HEK293 (cell line): ENCODE measurements around the gene MSI1.

ENCODE experiments used
- ATF2 ChIP-seq: fragments of 450-650 bp; formaldehyde crosslinking; IDR thresholded peaks from 2 replicates; pipeline ENCODE4 v1.5.1; 2016; ENCODE audit warnings: missing biosample characterization, missing genetic modification characterization, low read depth
- KLF7 ChIP-seq: fragments of 450-650 bp; formaldehyde crosslinking; IDR thresholded peaks from 2 replicates; pipeline ENCODE4 v1.5.1; 2016; ENCODE audit warnings: missing biosample characterization, missing genetic modification characterization, borderline replicate concordance
- KLF9 ChIP-seq: fragments of 450-650 bp; formaldehyde crosslinking; IDR thresholded peaks from 2 replicates; pipeline ENCODE4 v1.5.1; 2016; ENCODE audit warnings: missing biosample characterization, missing genetic modification characterization, low read depth
- PRDM2 ChIP-seq: fragments of 450-650 bp; formaldehyde crosslinking; IDR thresholded peaks from 2 replicates; pipeline ENCODE4 v1.5.1; 2016; ENCODE audit warnings: missing biosample characterization, missing genetic modification characterization, borderline replicate concordance
- RBAK ChIP-seq: fragments of 450-650 bp; formaldehyde crosslinking; IDR thresholded peaks from 2 replicates; pipeline ENCODE4 v1.5.1; 2016; ENCODE audit warnings: missing biosample characterization, missing genetic modification characterization
- TCF7L2 ChIP-seq: IDR thresholded peaks from 2 replicates; pipeline ENCODE4 v1.6.1; 2011; ENCODE audit warnings: low read depth, mild to moderate bottlenecking, inconsistent platforms, low read length, moderate library complexity, borderline replicate concordance
- WT1 ChIP-seq: fragments of 450-650 bp; formaldehyde crosslinking; IDR thresholded peaks from 2 replicates; pipeline ENCODE4 v1.5.1; 2016; ENCODE audit warnings: missing biosample characterization, missing genetic modification characterization
- ZBTB11 ChIP-seq: fragments of 450-650 bp; formaldehyde crosslinking; conservative IDR thresholded peaks from 2 replicates; pipeline ENCODE4 v1.5.1; 2016; ENCODE audit warnings: low read depth, missing biosample characterization, missing genetic modification characterization
- ZNF114 ChIP-seq: fragments of 450-650 bp; formaldehyde crosslinking; IDR thresholded peaks from 2 replicates; pipeline ENCODE4 v1.5.0; 2017; ENCODE audit warnings: missing biosample characterization, missing genetic modification characterization
- ZNF132 ChIP-seq: fragments of 450-650 bp; formaldehyde crosslinking; IDR thresholded peaks from 2 replicates; pipeline ENCODE4 v1.5.1; 2017; ENCODE audit warnings: missing biosample characterization, missing genetic modification characterization, borderline replicate concordance
- ZNF133 ChIP-seq: fragments of 450-650 bp; formaldehyde crosslinking; IDR thresholded peaks from 2 replicates; pipeline ENCODE4 v1.5.1; 2016; ENCODE audit warnings: missing biosample characterization, missing genetic modification characterization
- ZNF169 ChIP-seq: fragments of 450-650 bp; formaldehyde crosslinking; IDR thresholded peaks from 2 replicates; pipeline ENCODE4 v1.5.1; 2016; ENCODE audit warnings: missing biosample characterization, missing genetic modification characterization
- ZNF175 ChIP-seq: fragments of 450-650 bp; formaldehyde crosslinking; IDR thresholded peaks from 2 replicates; pipeline ENCODE4 v1.5.1; 2016; ENCODE audit warnings: missing biosample characterization, missing genetic modification characterization
- ZNF202 ChIP-seq: fragments of 450-650 bp; formaldehyde crosslinking; IDR thresholded peaks from 2 replicates; pipeline ENCODE4 v1.5.1; 2016; ENCODE audit warnings: missing biosample characterization, missing genetic modification characterization, borderline replicate concordance
- ZNF211 ChIP-seq: fragments of 450-650 bp; formaldehyde crosslinking; IDR thresholded peaks from 2 replicates; pipeline ENCODE4 v1.5.1; 2016; ENCODE audit warnings: low read depth, missing biosample characterization, missing genetic modification characterization
- ZNF221 ChIP-seq: fragments of 450-650 bp; formaldehyde crosslinking; IDR thresholded peaks from 2 replicates; pipeline ENCODE4 v1.5.1; 2017; ENCODE audit warnings: missing biosample characterization, missing genetic modification characterization, borderline replicate concordance
- ZNF239 ChIP-seq: fragments of 450-650 bp; formaldehyde crosslinking; IDR thresholded peaks from 2 replicates; pipeline ENCODE4 v1.5.1; 2016; ENCODE audit warnings: missing biosample characterization, missing genetic modification characterization
- ZNF292 ChIP-seq: fragments of 450-650 bp; formaldehyde crosslinking; IDR thresholded peaks from 2 replicates; pipeline ENCODE4 v1.5.1; 2016; ENCODE audit warnings: low read depth, missing biosample characterization, missing genetic modification characterization, borderline replicate concordance
- ZNF354C ChIP-seq: fragments of 450-650 bp; formaldehyde crosslinking; IDR thresholded peaks from 2 replicates; pipeline ENCODE4 v1.5.1; 2016; ENCODE audit warnings: missing biosample characterization, missing genetic modification characterization, low read depth, borderline replicate concordance
- ZNF404 ChIP-seq: fragments of 450-650 bp; formaldehyde crosslinking; IDR thresholded peaks from 2 replicates; pipeline ENCODE4 v1.5.1; 2017; ENCODE audit warnings: missing biosample characterization, missing genetic modification characterization
- ZNF510 ChIP-seq: fragments of 450-650 bp; formaldehyde crosslinking; IDR thresholded peaks from 2 replicates; pipeline ENCODE4 v1.5.1; 2018; ENCODE audit warnings: mild to moderate bottlenecking, missing genetic modification characterization, missing biosample characterization; ENCODE audit not compliant: insufficient replicate concordance
- ZNF585B ChIP-seq: fragments of 450-650 bp; formaldehyde crosslinking; IDR thresholded peaks from 2 replicates; pipeline ENCODE4 v1.5.1; 2016; ENCODE audit warnings: missing biosample characterization, missing genetic modification characterization
- ZNF626 ChIP-seq: fragments of 450-650 bp; sonication (Bioruptor Pico); formaldehyde crosslinking; IDR thresholded peaks from 2 replicates; pipeline ENCODE4 v1.5.1; 2018; ENCODE audit warnings: missing biosample characterization, missing genetic modification characterization, inconsistent platforms
- ZNF654 ChIP-seq: fragments of 450-650 bp; formaldehyde crosslinking; IDR thresholded peaks from 2 replicates; pipeline ENCODE4 v1.5.1; 2016; ENCODE audit warnings: low read depth, missing biosample characterization, missing genetic modification characterization
- ZNF677 ChIP-seq: fragments of 450-650 bp; IDR thresholded peaks from 2 replicates; pipeline ENCODE4 v1.5.0; 2018; ENCODE audit warnings: missing biosample characterization, mild to moderate bottlenecking, missing genetic modification characterization, moderate library complexity
- ZNF704 ChIP-seq: fragments of 450-650 bp; formaldehyde crosslinking; IDR thresholded peaks from 2 replicates; pipeline ENCODE4 v1.5.1; 2016; ENCODE audit warnings: missing biosample characterization, missing genetic modification characterization
- ZNF76 ChIP-seq: fragments of 450-650 bp; formaldehyde crosslinking; IDR thresholded peaks from 2 replicates; pipeline ENCODE4; 2016; ENCODE audit warnings: low read depth, missing biosample characterization, missing genetic modification characterization, borderline replicate concordance
- ZNF843 ChIP-seq: fragments of 450-650 bp; formaldehyde crosslinking; IDR thresholded peaks from 2 replicates; pipeline ENCODE4 v1.5.1; 2016; ENCODE audit warnings: missing biosample characterization, missing genetic modification characterization

The MSI1 gene

GRCh38 chr12:120292661-120293531, 76.1 kb downstream of the MSI1 start, which contains the start of gene RNU4-1 (continued):
- TF ChIP-seq ZNF354C (tag by site-specific recombination): no peak
- TF ChIP-seq ZNF211 (tag by site-specific recombination): no peak
- no peak for TF ChIP-seq TCF7L2
- peak; percentile 29; the same call in 1 of the 2 replicates for TF ChIP-seq ATF2 (tag by site-specific recombination)
- TF ChIP-seq ZNF510 (tag by site-specific recombination): no peak
- TF ChIP-seq ZNF704 (tag by site-specific recombination): no peak
- TF ChIP-seq KLF9: peak; percentile 71; the same call in 1 of the 2 replicates
- TF ChIP-seq ZNF169: no peak
- no peak for TF ChIP-seq WT1 (tag by site-specific recombination)
- no peak for TF ChIP-seq KLF7
- no peak for TF ChIP-seq RBAK (tag by site-specific recombination)
- no peak for TF ChIP-seq ZNF654 (tag by site-specific recombination)
- no peak for TF ChIP-seq ZNF175 (tag by site-specific recombination)
- TF ChIP-seq ZNF292 (tag by site-specific recombination): no peak
- TF ChIP-seq ZBTB11 (tag by site-specific recombination): no peak
- TF ChIP-seq ZNF76: peak; percentile 98
- TF ChIP-seq ZNF843 (tag by site-specific recombination): no peak; the same call in 1 of the 2 replicates
- no peak for TF ChIP-seq ZNF404 (tag by site-specific recombination)
- no peak for TF ChIP-seq PRDM2 (tag by site-specific recombination)
- TF ChIP-seq ZNF585B (tag by site-specific recombination): no peak
- TF ChIP-seq ZNF133 (tag by site-specific recombination): no peak
- TF ChIP-seq ZNF626 (tag by site-specific recombination): no peak
- TF ChIP-seq ZNF132 (tag by site-specific recombination): no peak
- TF ChIP-seq ZNF677: no peak
- no peak for TF ChIP-seq ZNF202
- no peak for TF ChIP-seq ZNF114 (tag by site-specific recombination)
- TF ChIP-seq ZNF221: no peak
- no peak for TF ChIP-seq ZNF239 (tag by site-specific recombination)
